Limb (tissue), 2 donors: ENCODE measurements around the gene RAD51B.
A peak's percentile ranks its signal among the peaks of the same experiment; 100 is the strongest.
"Not testable (repeated sequence)": the region's sequence is repeated elsewhere in the genome, so short reads cannot be mapped to it uniquely, and the experiment has no call there.

Experiments
- DNase-seq, 2 donors: peaks; one replicate each; pipeline ENCODE4 v3.0.0-alpha.2; 2016; ENCODE audit errors: extremely low spot score in 2 of 2

RAD51B gene

GRCh38 chr14:68292441-68293215 lies 473.0 kb downstream of the RAD51B start:
- DNase-seq = peak in 1 of 2 donors; percentile 48

GRCh38 chr14:68293404-68293803 lies 473.8 kb downstream of the RAD51B start:
- no peak for DNase-seq

GRCh38 chr14:68295316-68295816 lies 475.8 kb downstream of the RAD51B start:
- peak in 1 of 2 donors; percentile 46 for DNase-seq

- peak in 1 of 2 donors; percentile 61 for DNase-seq
These were observed 477.5 kb downstream of the RAD51B start for GRCh38 chr14:68297039-68297438.

GRCh38 chr14:68297876-68298468 lies 478.4 kb downstream of the RAD51B start:
- peak in 1 of 2 donors; percentile 44 for DNase-seq

GRCh38 chr14:68300608-68301007 lies 481.0 kb downstream of the RAD51B start:
- DNase-seq = no peak

- no peak for DNase-seq
These were observed 481.6 kb downstream of the RAD51B start for GRCh38 chr14:68301219-68301618.

GRCh38 chr14:68302938-68303337 lies 483.4 kb downstream of the RAD51B start:
- not testable (repeated sequence) for DNase-seq

GRCh38 chr14:68305738-68306137 lies 486.2 kb downstream of the RAD51B start:
- DNase-seq = no peak

- no peak for DNase-seq
These were observed 486.8 kb downstream of the RAD51B start for GRCh38 chr14:68306265-68306933.

- DNase-seq = no peak
These were observed 487.6 kb downstream of the RAD51B start for GRCh38 chr14:68306934-68307789.

- DNase-seq = peak in 1 of 2 donors; percentile 83
These were observed 488.2 kb downstream of the RAD51B start for GRCh38 chr14:68307790-68308168.

- DNase-seq = no peak
These were observed 489.3 kb downstream of the RAD51B start for GRCh38 chr14:68308726-68309520.

- no peak for DNase-seq
These were observed 490.0 kb downstream of the RAD51B start for GRCh38 chr14:68309616-68310015.

- DNase-seq = no peak
These were observed 492.7 kb downstream of the RAD51B start for GRCh38 chr14:68312300-68312699.

- no peak for DNase-seq
These were observed 493.5 kb downstream of the RAD51B start for GRCh38 chr14:68312884-68313610.

- DNase-seq = no peak
These were observed 495.1 kb downstream of the RAD51B start for GRCh38 chr14:68314642-68315041.

- no peak for DNase-seq
These were observed 495.5 kb downstream of the RAD51B start for GRCh38 chr14:68315081-68315480.

GRCh38 chr14:68316078-68316868 lies 496.7 kb downstream of the RAD51B start:
- no peak for DNase-seq
